IMR-90 (cell line): ENCODE results near the gene CEP70. TPM values are rescaled to one million over a fixed set of nuclear protein-coding genes. Genes with fewer than 3 reads are reported as not detected.

Source experiments
- ATAC-seq: fragments of 200-7000 bp; cut with Tn5 transposase; 2 replicates; pipeline ENCODE4 v1.9.1; 2020; ENCODE audit warnings: low read depth, mild to moderate bottlenecking, moderate library complexity
- BruUV-seq: library from RNA; stranded (reverse); fragments of 400-500 nt; replicated peaks from 2 replicates; lab custom pipeline; 2021; lab: Mats Ljungman, UMichigan
- CTCF ChIA-PET: fragments of 300-600 bp; formaldehyde crosslinking; extraction: SDS; loops from one replicate; lab custom pipeline; 2021; ENCODE audit warnings: antibody characterized with exemption; lab: Yijun Ruan, JAX
- POLR2A ChIA-PET: fragments of 300-600 bp; sonication (Branson Sonifier 250); formaldehyde crosslinking; loops from one replicate; lab custom pipeline; 2022; ENCODE audit warnings: antibody characterized with exemption; ENCODE audit not compliant: unreplicated experiment; lab: Charles Lee
- DNase-seq: peaks from one replicate; pipeline ENCODE4 v3.0.0; 2013
- H2AFZ ChIP-seq: replicated peaks from 2 replicates; pipeline ENCODE3; 2013; ENCODE audit warnings: low read length, mild to moderate bottlenecking; ENCODE audit not compliant: poor library complexity
- H2AK5ac ChIP-seq: 2 replicates; pipeline ENCODE4 v1.6.1; 2013; ENCODE audit warnings: low read depth, low read length, inconsistent platforms
- H2AK9ac ChIP-seq: replicated peaks from 2 replicates; pipeline ENCODE3; 2013; ENCODE audit warnings: mild to moderate bottlenecking, low read depth, low read length, moderate library complexity; ENCODE audit not compliant: poor library complexity
- H2BK120ac ChIP-seq: 2 replicates; pipeline ENCODE4 v1.6.1; 2013; ENCODE audit warnings: low read depth, low read length, inconsistent platforms
- H2BK15ac ChIP-seq: 3 replicates; pipeline ENCODE4 v1.6.1; 2013; ENCODE audit warnings: low read depth, low read length, inconsistent platforms
- H2BK20ac ChIP-seq: 2 replicates; pipeline ENCODE4 v1.6.1; 2013; ENCODE audit warnings: low read depth, mild to moderate bottlenecking, inconsistent platforms, low read length, moderate library complexity
- H2BK5ac ChIP-seq: 2 replicates; pipeline ENCODE4 v1.6.1; 2013; ENCODE audit warnings: mild to moderate bottlenecking, low read depth, low read length, inconsistent platforms; ENCODE audit not compliant: poor library complexity, severe bottlenecking
- H3K14ac ChIP-seq: replicated peaks from 2 replicates; pipeline ENCODE4 v1.6.1; 2013; ENCODE audit warnings: low read depth, low read length, inconsistent platforms
- H3K18ac ChIP-seq: 2 replicates; pipeline ENCODE4 v1.6.1; 2013; ENCODE audit warnings: low read depth, low read length, control low read depth
- H3K23ac ChIP-seq: 2 replicates; pipeline ENCODE4 v1.6.1; 2013; ENCODE audit warnings: low read depth, low read length, inconsistent platforms
- H3K27ac ChIP-seq: 2 replicates; pipeline ENCODE4 v1.5.1; 2013; ENCODE audit warnings: mild to moderate bottlenecking, control low read depth, low read length; ENCODE audit not compliant: insufficient read depth
- H3K27me3 ChIP-seq: 2 replicates; pipeline ENCODE4 v1.6.1; 2013; ENCODE audit warnings: low read length; ENCODE audit not compliant: control insufficient read depth, insufficient read depth
- H3K36me3 ChIP-seq: 2 replicates; pipeline ENCODE4 v1.6.1; 2013; ENCODE audit warnings: low read length, mixed read lengths; ENCODE audit not compliant: control insufficient read depth, insufficient read depth
- H3K4ac ChIP-seq: 2 replicates; pipeline ENCODE4 v1.6.1; 2013; ENCODE audit warnings: low read depth, low read length, inconsistent platforms
- H3K4me1 ChIP-seq: 2 replicates; pipeline ENCODE4 v1.6.1; 2013; ENCODE audit warnings: low read length, mixed read lengths; ENCODE audit not compliant: control insufficient read depth, insufficient read depth
- H3K4me2 ChIP-seq: 2 replicates; pipeline ENCODE4 v1.6.1; 2013; ENCODE audit warnings: low read depth, mild to moderate bottlenecking, control low read depth, low read length, moderate library complexity
- H3K4me3 ChIP-seq: 2 replicates; pipeline ENCODE4 v1.5.1; 2013; ENCODE audit warnings: low read depth, mild to moderate bottlenecking, control low read depth, low read length, moderate library complexity; ENCODE audit not compliant: insufficient read depth
- H3K56ac ChIP-seq: 2 replicates; pipeline ENCODE4 v1.6.1; 2013; ENCODE audit warnings: low read length, inconsistent platforms; ENCODE audit not compliant: insufficient read depth; ENCODE audit errors: extremely low read depth
- H3K79me1 ChIP-seq, 2 experiments: 2 replicates each; pipeline ENCODE4 v1.6.1; 2013; ENCODE audit warnings: low read length in 2 of 2, inconsistent platforms in 1 of 2, low read depth in 1 of 2
- H3K9ac ChIP-seq: 2 replicates; pipeline ENCODE4 v1.6.1; 2013; ENCODE audit warnings: low read depth, low read length, control low read depth
- H3K9me1 ChIP-seq: 2 replicates; pipeline ENCODE4 v1.6.1; 2013; ENCODE audit warnings: low read length, inconsistent platforms; ENCODE audit not compliant: insufficient read depth
- H3K9me3 ChIP-seq: 2 replicates; pipeline ENCODE4 v1.6.1; 2013; ENCODE audit warnings: low read length; ENCODE audit not compliant: control insufficient read depth, insufficient read depth
- H4K20me1 ChIP-seq: 2 replicates; pipeline ENCODE4 v1.6.1; 2013; ENCODE audit warnings: low read length, inconsistent platforms; ENCODE audit not compliant: insufficient read depth
- H4K5ac ChIP-seq: 2 replicates; pipeline ENCODE4 v1.6.1; 2013; ENCODE audit warnings: mild to moderate bottlenecking, low read depth, low read length, control low read depth
- H4K8ac ChIP-seq, 2 experiments: 2 replicates each; pipeline ENCODE4 v1.6.1; 2013; ENCODE audit warnings: low read depth in 2 of 2, low read length in 2 of 2, control low read depth in 1 of 2, inconsistent platforms in 1 of 2
- H4K91ac ChIP-seq: 2 replicates; pipeline ENCODE4 v1.6.1; 2013; ENCODE audit warnings: low read depth, low read length, inconsistent platforms; ENCODE audit not compliant: insufficient read depth
- BHLHE40 ChIP-seq: fragments of 150-350 bp; IDR thresholded peaks from 2 replicates; pipeline ENCODE4 v1.6.1; 2016; ENCODE audit warnings: mild to moderate bottlenecking, low read depth, low read length
- CEBPB ChIP-seq: IDR thresholded peaks from 2 replicates; pipeline ENCODE4 v1.6.1; 2012; ENCODE audit warnings: low read depth, low read length, improper control_type of control experiment
- CHD1 ChIP-seq: IDR thresholded peaks from 2 replicates; pipeline ENCODE4 v1.6.1; 2012; ENCODE audit warnings: low read depth, low read length, improper control_type of control experiment
- ELK1 ChIP-seq: fragments of 150-350 bp; IDR thresholded peaks from 2 replicates; pipeline ENCODE4 v1.6.1; 2016; ENCODE audit warnings: low read depth, mild to moderate bottlenecking, low read length, moderate library complexity, borderline replicate concordance
- FOS ChIP-seq: fragments of 150-350 bp; IDR thresholded peaks from 2 replicates; pipeline ENCODE4 v1.6.1; 2016; ENCODE audit warnings: low read depth, low read length
- MAFK ChIP-seq: IDR thresholded peaks from 2 replicates; pipeline ENCODE4 v1.6.1; 2012; ENCODE audit warnings: low read depth, low read length, improper control_type of control experiment
- MAZ ChIP-seq: IDR thresholded peaks from 2 replicates; pipeline ENCODE4 v1.6.1; 2012; ENCODE audit warnings: low read depth, mild to moderate bottlenecking, low read length, improper control_type of control experiment, moderate library complexity, borderline replicate concordance
- NFE2L2 ChIP-seq: fragments of 150-350 bp; IDR thresholded peaks from 2 replicates; pipeline ENCODE4 v1.6.1; 2016; ENCODE audit warnings: low read depth, mild to moderate bottlenecking, low read length
- POLR2A ChIP-seq: IDR thresholded peaks from 2 replicates; pipeline ENCODE4 v1.6.1; 2012; ENCODE audit warnings: mild to moderate bottlenecking, low read depth, low read length
- RAD21 ChIP-seq: IDR thresholded peaks from 2 replicates; pipeline ENCODE4 v1.6.1; 2012; ENCODE audit warnings: low read length, improper control_type of control experiment
- RFX5 ChIP-seq: IDR thresholded peaks from 2 replicates; pipeline ENCODE4 v1.8.0; 2012; ENCODE audit warnings: low read depth, mild to moderate bottlenecking, low read length, moderate library complexity
- SMC3 ChIP-seq: fragments of 150-350 bp; IDR thresholded peaks from 2 replicates; pipeline ENCODE4 v1.6.1; 2016; ENCODE audit warnings: low read depth, mild to moderate bottlenecking, antibody characterized with exemption, low read length, moderate library complexity
- USF2 ChIP-seq: fragments of 150-350 bp; IDR thresholded peaks from 2 replicates; pipeline ENCODE4 v1.6.1; 2017; ENCODE audit warnings: mild to moderate bottlenecking, antibody characterized with exemption, low read length, low read depth
- dilution Hi-C: fragments of 300-500 bp; cut with HindIII; formaldehyde crosslinking; loops from one replicate; pipeline ENCODE4 v1.14.3; 2018; ENCODE audit warnings: low sequenced_read_pairs; ENCODE audit not compliant: unreplicated experiment
- in situ Hi-C: fragments of 300-500 bp; cut with MboI; formaldehyde crosslinking; loops from 3 replicates; pipeline ENCODE4 v1.14.3; 2019; ENCODE audit warnings: low sequenced_read_pairs, inconsistent platforms, mixed read lengths
- intact Hi-C: fragments of 100-400 bp; cut with micrococcal nuclease; formaldehyde crosslinking; loops from 2 replicates; pipeline ENCODE4 v1.10.0; 2022
- polyA plus RNA-seq, 3 experiments: library from polyadenylated mRNA; depleted of rRNA; stranded (reverse); fragments of >200 nt; gene quantifications; 2 replicates each; pipeline ENCODE4 v1.2.3, GENCODE V29; 2012; ENCODE audit warnings: low replicate concordance in 1 of 3
- total RNA-seq: library from RNA; depleted of rRNA; stranded (reverse); fragments of >200 nt; gene quantifications from 2 replicates; pipeline ENCODE4 v1.2.3, GENCODE V29; 2012
- TF ChIP-seq, protein P1 (sequence below): conservative IDR thresholded peaks from 2 replicates; pipeline ENCODE4 v1.5.1; 2012; ENCODE audit warnings: mild to moderate bottlenecking, low read depth, low read length, improper control_type of control experiment

The CEP70 gene
- total and polyA plus RNA-seq, 2 of the 4 experiments (the other 2 are of a cell fraction), result 4.6 to 11.1 TPM

GRCh38 chr3:138567403-138567802, 26.7 kb downstream of the CEP70 start:
- Histone ChIP-seq H2BK20ac (no peak overlapping the region), H2BK5ac (no peak overlapping the region), H3K79me1 (no peaks in the 10 kb centered on the region), H3K18ac (no peak overlapping the region), H3K4me1 (no peaks in the 10 kb centered on the region), H4K91ac (no peak overlapping the region), H3K4me2 (no peak overlapping the region), H3K9me3 (no peaks in the 10 kb centered on the region), H2BK120ac (no peak overlapping the region), H3K27ac (no peak overlapping the region), H2BK15ac (no peak overlapping the region), H3K23ac (no peak overlapping the region), H3K14ac (no peak overlapping the region), H3K9ac (no peak overlapping the region), H3K36me3 (no peaks in the 10 kb centered on the region), H3K56ac (no peak overlapping the region), H2AK9ac (no peak overlapping the region), H2AFZ (no peak overlapping the region), H3K27me3 (no peaks in the 10 kb centered on the region), H4K5ac (no peak overlapping the region), H3K4ac (no peak overlapping the region), H3K9me1 (no peaks in the 10 kb centered on the region), H2AK5ac (no peak overlapping the region), H4K8ac (no peak overlapping the region), H4K20me1 (no peaks in the 10 kb centered on the region), H3K4me3 (no peak overlapping the region)
- dilution Hi-C loops (no loop called here), intact Hi-C loops (no loop called here), in situ Hi-C loops (no loop called here)
- no peak for DNase-seq
- TF ChIP-seq, protein P1, sequence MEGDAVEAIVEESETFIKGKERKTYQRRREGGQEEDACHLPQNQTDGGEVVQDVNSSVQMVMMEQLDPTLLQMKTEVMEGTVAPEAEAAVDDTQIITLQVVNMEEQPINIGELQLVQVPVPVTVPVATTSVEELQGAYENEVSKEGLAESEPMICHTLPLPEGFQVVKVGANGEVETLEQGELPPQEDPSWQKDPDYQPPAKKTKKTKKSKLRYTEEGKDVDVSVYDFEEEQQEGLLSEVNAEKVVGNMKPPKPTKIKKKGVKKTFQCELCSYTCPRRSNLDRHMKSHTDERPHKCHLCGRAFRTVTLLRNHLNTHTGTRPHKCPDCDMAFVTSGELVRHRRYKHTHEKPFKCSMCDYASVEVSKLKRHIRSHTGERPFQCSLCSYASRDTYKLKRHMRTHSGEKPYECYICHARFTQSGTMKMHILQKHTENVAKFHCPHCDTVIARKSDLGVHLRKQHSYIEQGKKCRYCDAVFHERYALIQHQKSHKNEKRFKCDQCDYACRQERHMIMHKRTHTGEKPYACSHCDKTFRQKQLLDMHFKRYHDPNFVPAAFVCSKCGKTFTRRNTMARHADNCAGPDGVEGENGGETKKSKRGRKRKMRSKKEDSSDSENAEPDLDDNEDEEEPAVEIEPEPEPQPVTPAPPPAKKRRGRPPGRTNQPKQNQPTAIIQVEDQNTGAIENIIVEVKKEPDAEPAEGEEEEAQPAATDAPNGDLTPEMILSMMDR, result no peak
- TF ChIP-seq POLR2A (no peak), CHD1 (no peak), CEBPB (no peak), FOS (no peak), MAZ (no peak), ELK1 (no peak), RFX5 (no peak), SMC3 (no peak), BHLHE40 (no peak), RAD21 (no peak), USF2 (no peak), NFE2L2 (no peak), MAFK (no peak)
- ChIA-PET POLR2A (no interaction called here), CTCF (no interaction called here)
- BruUV-seq, result no TSS peak
- no peak for ATAC-seq
